H1 (cell line): Measurements from ENCODE around the gene KRT24. TPM values are rescaled to one million over a fixed set of nuclear protein-coding genes. Genes with fewer than 3 reads are reported as not detected.

Experiments
- CTCF ChIA-PET: fragments of 300-600 bp; sonication (Branson Sonifier 250); formaldehyde crosslinking; loops from one replicate; lab custom pipeline; 2021; ENCODE audit not compliant: partially characterized antibody; lab: Charles Lee
- POLR2A ChIA-PET: fragments of 300-600 bp; sonication (Branson Sonifier 250); formaldehyde crosslinking; loops from one replicate; lab custom pipeline; 2021; ENCODE audit warnings: inconsistent platforms; ENCODE audit not compliant: partially characterized antibody; lab: Charles Lee
- DNase-seq, 2 experiments: peaks; one replicate each; pipeline versions ENCODE4 v3.0.0 to v3.0.0-alpha.2; 2010 to 2022; ENCODE audit warnings: low spot score in 2 of 2, low read depth in 1 of 2, mixed read lengths in 1 of 2
- FAIRE-seq: peaks from 2 replicates; lab custom pipeline; 2011; peaks lifted over from hg19 to GRCh38; lab: Jason Lieb, UNC
- H2AFZ ChIP-seq: 2 replicates; pipeline ENCODE4 v1.8.1; 2012; ENCODE audit warnings: low read length, inconsistent platforms
- H2AK5ac ChIP-seq: 2 replicates; pipeline ENCODE4 v1.6.1; 2013; ENCODE audit warnings: low read depth, low read length
- H2BK120ac ChIP-seq: replicated peaks from 2 replicates; pipeline ENCODE3; 2013; ENCODE audit warnings: low read depth, low read length, inconsistent platforms
- H2BK12ac ChIP-seq: 2 replicates; pipeline ENCODE4 v1.6.1; 2013; ENCODE audit warnings: low read depth, low read length
- H2BK15ac ChIP-seq: 2 replicates; pipeline ENCODE4 v1.6.1; 2013; ENCODE audit warnings: low read length
- H2BK20ac ChIP-seq: 2 replicates; pipeline ENCODE4 v1.6.1; 2013; ENCODE audit warnings: low read length
- H2BK5ac ChIP-seq: 2 replicates; pipeline ENCODE4 v1.6.1; 2013; ENCODE audit warnings: low read depth, low read length
- H3K14ac ChIP-seq: 2 replicates; pipeline ENCODE4 v1.6.1; 2013; ENCODE audit warnings: inconsistent platforms; ENCODE audit not compliant: insufficient read length
- H3K18ac ChIP-seq: 2 replicates; pipeline ENCODE4 v1.6.1; 2013; ENCODE audit warnings: low read length; ENCODE audit errors: extremely low read depth
- H3K23ac ChIP-seq: 2 replicates; pipeline ENCODE4 v1.6.1; 2013; ENCODE audit warnings: inconsistent platforms; ENCODE audit not compliant: insufficient read length
- H3K23me2 ChIP-seq: 2 replicates; pipeline ENCODE4 v1.6.1; 2013; ENCODE audit warnings: low read depth, low read length
- H3K27ac ChIP-seq: 2 replicates; pipeline ENCODE4 v1.6.1; 2011; ENCODE audit warnings: low read depth, low read length, inconsistent platforms
- H3K27me3 ChIP-seq, 4 experiments: replicated peaks in 1 of 4; 1 replicate in 1 of 4; 2 replicates in 3 of 4; pipeline versions ENCODE4 v1.6.1 to v1.8.1; 2011 to 2013; ENCODE audit warnings: low read length in 3 of 4, mild to moderate bottlenecking in 3 of 4, inconsistent platforms in 2 of 4, mixed read lengths in 2 of 4, moderate library complexity in 1 of 4; ENCODE audit not compliant: control insufficient read depth in 3 of 4, insufficient read depth in 3 of 4; ENCODE audit errors: extremely low read depth in 1 of 4
- H3K36me3 ChIP-seq, 4 experiments: 2 replicates each; pipeline versions ENCODE4 v1.6.1 to v1.8.1; 2011 to 2013; ENCODE audit warnings: mild to moderate bottlenecking in 4 of 4, low read length in 3 of 4, moderate library complexity in 2 of 4, control low read depth in 1 of 4, inconsistent platforms in 1 of 4; ENCODE audit not compliant: insufficient read depth in 4 of 4, control insufficient read depth in 2 of 4
- H3K4ac ChIP-seq: replicated peaks from 2 replicates; pipeline ENCODE3; 2013; ENCODE audit warnings: low read length, low read depth, mixed read lengths, inconsistent platforms; ENCODE audit not compliant: insufficient read length
- H3K4me1 ChIP-seq, 4 experiments: replicated peaks in 1 of 4; 1 replicate in 1 of 4; 2 replicates in 3 of 4; pipeline versions ENCODE4 v1.6.1 to v1.8.1; 2011 to 2013; ENCODE audit warnings: low read length in 3 of 4, inconsistent platforms in 2 of 4, mixed read lengths in 1 of 4; ENCODE audit not compliant: insufficient read depth in 4 of 4, control insufficient read depth in 3 of 4
- H3K4me2 ChIP-seq, 2 experiments: 2 replicates each; pipeline versions ENCODE4 v1.6.1 to v1.8.1; 2011 to 2013; ENCODE audit warnings: low read depth in 2 of 2, low read length in 2 of 2, control low read depth in 1 of 2, inconsistent platforms in 1 of 2, mild to moderate bottlenecking in 1 of 2; ENCODE audit not compliant: insufficient read depth in 1 of 2
- H3K4me3 ChIP-seq, 4 experiments: fragments of 200-600, 300-600 bp in 1 of 4; sonication (generic), shearing (Covaris generic), sonication (Bioruptor Twin) in 1 of 4; 2 replicates each; pipeline versions ENCODE4 v1.5.1 to v1.8.1; 2011 to 2016; ENCODE audit warnings: low read length in 4 of 4, low read depth in 3 of 4, control low read depth in 2 of 4, inconsistent platforms in 2 of 4, mild to moderate bottlenecking in 2 of 4, mixed read lengths in 1 of 4, moderate library complexity in 1 of 4; ENCODE audit not compliant: insufficient read depth in 2 of 4; ENCODE audit errors: extremely low read depth in 1 of 4
- H3K56ac ChIP-seq: replicated peaks from 2 replicates; pipeline ENCODE3; 2013; ENCODE audit warnings: low read depth, mild to moderate bottlenecking, mixed read lengths, low read length, inconsistent platforms; ENCODE audit not compliant: insufficient read length
- H3K79me1 ChIP-seq: 2 replicates; pipeline ENCODE4 v1.6.1; 2013; ENCODE audit warnings: low read depth, low read length, control low read depth
- H3K79me2 ChIP-seq, 2 experiments: 2 replicates each; pipeline versions ENCODE4 v1.6.1 to v1.8.1; 2012 to 2013; ENCODE audit warnings: low read length in 2 of 2, mild to moderate bottlenecking in 2 of 2, inconsistent platforms in 1 of 2; ENCODE audit not compliant: insufficient read depth in 2 of 2, control insufficient read depth in 1 of 2
- H3K9ac ChIP-seq, 4 experiments: replicated peaks in 1 of 4; 1 replicate in 1 of 4; 2 replicates in 3 of 4; pipeline versions ENCODE4 v1.6.1 to v1.8.1; 2011 to 2013; ENCODE audit warnings: low read depth in 3 of 4, low read length in 3 of 4, control low read depth in 2 of 4, mild to moderate bottlenecking in 2 of 4, moderate library complexity in 2 of 4, inconsistent platforms in 1 of 4; ENCODE audit errors: extremely low read depth in 1 of 4
- H3K9me3 ChIP-seq, 2 experiments: 2 replicates each; pipeline versions ENCODE4 v1.6.1 to v1.8.1; 2012 to 2013; ENCODE audit warnings: mild to moderate bottlenecking in 2 of 2, moderate library complexity in 2 of 2, control low read depth in 1 of 2, inconsistent platforms in 1 of 2, low read depth in 1 of 2, low read length in 1 of 2, mixed read lengths in 1 of 2; ENCODE audit not compliant: insufficient read depth in 2 of 2
- H4K20me1 ChIP-seq, 2 experiments: replicated peaks in 1 of 2; 2 replicates each; pipeline versions ENCODE3 to v1.8.1; 2011 to 2013; ENCODE audit warnings: inconsistent platforms in 2 of 2, low read length in 2 of 2, mild to moderate bottlenecking in 1 of 2; ENCODE audit not compliant: insufficient read depth in 2 of 2, control insufficient read depth in 1 of 2
- H4K5ac ChIP-seq: 2 replicates; pipeline ENCODE4 v1.6.1; 2013; ENCODE audit warnings: low read length, low read depth, mixed read lengths, inconsistent platforms; ENCODE audit not compliant: insufficient read length
- H4K8ac ChIP-seq: 2 replicates; pipeline ENCODE4 v1.8.0; 2013; ENCODE audit warnings: mild to moderate bottlenecking, moderate library complexity, low read length, inconsistent platforms; ENCODE audit not compliant: insufficient read depth; ENCODE audit errors: extremely low read depth
- H4K91ac ChIP-seq: replicated peaks from 2 replicates; pipeline ENCODE3; 2013; ENCODE audit warnings: low read length, mixed read lengths, inconsistent platforms; ENCODE audit not compliant: insufficient read length
- BACH1 ChIP-seq: IDR thresholded peaks from 2 replicates; pipeline ENCODE4 v1.6.1; 2012; ENCODE audit warnings: low read length, improper control_type of control experiment
- EP300 ChIP-seq, 2 experiments: IDR thresholded peaks; 1 replicate in 1 of 2; 2 replicates in 1 of 2; pipeline ENCODE4 v1.6.1; 2011 to 2012; ENCODE audit warnings: low read depth in 2 of 2, low read length in 2 of 2, mild to moderate bottlenecking in 2 of 2, borderline replicate concordance in 1 of 2, inconsistent platforms in 1 of 2, moderate library complexity in 1 of 2
- GABPA ChIP-seq: IDR thresholded peaks from 2 replicates; pipeline ENCODE4 v1.6.1; 2011; ENCODE audit warnings: mild to moderate bottlenecking, low read length, moderate library complexity, borderline replicate concordance; ENCODE audit not compliant: insufficient read depth
- GTF2F1 ChIP-seq: IDR thresholded peaks from 2 replicates; pipeline ENCODE4 v1.6.1; 2012; ENCODE audit warnings: low read depth, low read length, improper control_type of control experiment, borderline replicate concordance
- KDM1A ChIP-seq: fragments of 200-600, 300-600 bp; sonication (generic); IDR thresholded peaks from 2 replicates; pipeline ENCODE4 v1.7.1; 2016; ENCODE audit warnings: mild to moderate bottlenecking, low read length, borderline replicate concordance
- MAFK ChIP-seq: IDR thresholded peaks from 2 replicates; pipeline ENCODE4 v1.6.1; 2012; ENCODE audit warnings: low read depth, mild to moderate bottlenecking, improper control_type of control experiment, low read length
- PHF8 ChIP-seq: fragments of 200-600 bp; sonication (generic); conservative IDR thresholded peaks from 2 replicates; pipeline ENCODE4 v1.7.1; 2012; ENCODE audit warnings: low read depth, mild to moderate bottlenecking, inconsistent platforms, low read length, moderate library complexity
- RNF2 ChIP-seq: fragments of 200-900, 300-1000 bp; sonication (generic); IDR thresholded peaks from 2 replicates; pipeline ENCODE4 v1.7.1; 2016; ENCODE audit warnings: borderline replicate concordance, low read depth, mild to moderate bottlenecking, antibody characterized with exemption, low read length; ENCODE audit not compliant: poor library complexity, severe bottlenecking; ENCODE audit errors: missing control alignments
- SRF ChIP-seq: IDR thresholded peaks from 2 replicates; pipeline ENCODE4 v1.6.1; 2011; ENCODE audit warnings: mild to moderate bottlenecking, low read depth, low read length, moderate library complexity
- TAF7 ChIP-seq: optimal IDR thresholded peaks from 2 replicates; pipeline ENCODE3; 2011; ENCODE audit warnings: low read depth, mild to moderate bottlenecking, inconsistent platforms, low read length, moderate library complexity, borderline replicate concordance
- TCF12 ChIP-seq: IDR thresholded peaks from 2 replicates; pipeline ENCODE4 v1.6.1; 2011; ENCODE audit warnings: low read depth, mild to moderate bottlenecking, low read length
- ZNF274 ChIP-seq: IDR thresholded peaks from 2 replicates; pipeline ENCODE4 v1.7.0; 2012; ENCODE audit warnings: low read length, borderline replicate concordance; ENCODE audit errors: extremely low read depth
- WGBS, 2 experiments: shearing (Covaris generic) in 1 of 2; methylation state at CpG; one replicate each; pipeline versions ENCODE4 v1.1.6 to v1.1.7; 2013 to 2015; ENCODE audit warnings: low lambda C conversion rate in 2 of 2, mixed read lengths in 2 of 2, inconsistent platforms in 1 of 2, low coverage in 1 of 2, missing lambda C conversion rate in 1 of 2; ENCODE audit not compliant: insufficient replicate concordance in 2 of 2, insufficient coverage in 1 of 2, insufficient read length in 1 of 2; ENCODE audit errors: extremely low coverage in 1 of 2, missing lambda C conversion rate in 1 of 2; 5-methylcytosine and 5-hydroxymethylcytosine counted together
- polyA plus RNA-seq, 7 experiments: library from polyadenylated mRNA; depleted of rRNA in 3 of 7; stranded (reverse) in 5 of 7; unstranded in 2 of 7; fragments of >200 nt in 5 of 7; fragments of 200-250 nt in 2 of 7; gene quantifications; 1 replicate in 5 of 7; 2 replicates in 1 of 7; 4 replicates in 1 of 7; pipeline versions ENCODE4 v1.2.1 to v1.2.3, GENCODE V29; 2011 to 2013; ENCODE audit warnings: missing spikeins in 2 of 7, mixed read lengths in 2 of 7
- total RNA-seq: library from RNA; stranded (reverse); fragmentation: NEBNext Ultra II Directional; extraction: Animal tissue kit (Norgen Biotek cat#: 25700); gene quantifications from 2 replicates; pipeline ENCODE4 v1.2.1, GENCODE V29; 2021

The KRT24 gene
- total and polyA plus RNA-seq, 2 of the 8 experiments (the other 6 are each of a cell fraction or from before 2014, with no cell fraction given): not detected

DNA sequence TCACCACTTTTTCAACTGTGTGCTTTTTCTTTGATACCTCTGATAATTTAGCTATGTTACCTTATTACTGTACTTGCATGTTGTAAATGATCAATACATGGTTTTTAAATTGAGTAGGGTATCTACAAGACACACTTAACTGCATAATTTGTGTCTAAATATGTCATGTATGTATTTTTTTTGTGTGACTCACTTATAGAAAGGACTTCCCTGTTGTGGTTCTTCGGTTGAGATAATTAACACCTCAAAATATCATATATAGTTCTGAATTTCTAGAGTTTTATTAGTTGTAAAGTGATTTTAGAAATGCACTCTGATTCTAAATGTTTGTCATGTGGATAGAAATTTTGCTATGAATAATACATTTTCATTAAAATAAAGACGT is 24.0 kb downstream of the KRT24 start:
- Histone ChIP-seq H4K8ac (no peak overlapping the region), H3K56ac (no peak overlapping the region), H2AK5ac (no peak overlapping the region), H3K4ac (no peak overlapping the region), H3K4me1 (no peaks in the 10 kb centered on the region), H2BK5ac (no peak overlapping the region), H3K36me3 (no peaks in the 10 kb centered on the region), H3K27me3 (no peaks in the 10 kb centered on the region; a peak in 1 of 7 replicates), H3K9ac (no peak overlapping the region), H3K27ac (no peak overlapping the region), H2BK120ac (no peak overlapping the region), H2AFZ (no peak overlapping the region), H3K14ac (no peak overlapping the region), H3K18ac (no peak overlapping the region), H3K9me3 (no peaks in the 10 kb centered on the region), H3K79me2 (no peaks in the 10 kb centered on the region), H2BK12ac (no peak overlapping the region), H2BK20ac (no peak overlapping the region), H3K23ac (no peak overlapping the region), H4K5ac (no peak overlapping the region), H3K79me1 (no peaks in the 10 kb centered on the region), H2BK15ac (no peak overlapping the region), H4K91ac (no peak overlapping the region), H3K23me2 (no peaks in the 10 kb centered on the region), H4K20me1 (no peaks in the 10 kb centered on the region), H3K4me2 (no peak overlapping the region), H3K4me3 (no peak overlapping the region)
- WGBS, 2 experiments: 88% methylated on average over 2 of the region's 2 CpGs; no CpG with 5 or more reads in 1 of the 2 experiments
- ChIA-PET CTCF (interaction anchor here (0.6 kb wide), 1 partner anchor 9 kb away, joined by 6 read pairs; no protein-coding TSS in a partner anchor), POLR2A (no interaction called here)
- no peak for TF ChIP-seq BACH1
- no peak for TF ChIP-seq RNF2
- TF ChIP-seq SRF: no peak
- no peak for TF ChIP-seq KDM1A
- TF ChIP-seq PHF8: no peak
- no peak for TF ChIP-seq TAF7
- TF ChIP-seq GTF2F1: no peak
- no peak for TF ChIP-seq TCF12
- no peak for TF ChIP-seq EP300 (IDR thresholded peaks at IDR 0.05; ENCODE audit: borderline replicate concordance in 1 of 2, low read depth in 2 of 2, low read length in 2 of 2)
- TF ChIP-seq MAFK: no peak
- TF ChIP-seq GABPA: no peak
- TF ChIP-seq ZNF274: no peak
- no peak for FAIRE-seq
- DNase-seq: no peak
